ENCODE measurements around the gene ZNF414. TPM values are rescaled to one million over a fixed set of nuclear protein-coding genes. Genes with fewer than 3 reads are reported as not detected.
A peak's percentile ranks its signal among the peaks of the same experiment; 100 is the strongest.

The ZNF414 gene
- total and polyA plus RNA-seq, 2 experiments from 2014 or later: 50.7 to 64.2 TPM

GRCh38 chr19:8486661-8487136 lies 27.3 kb downstream of the ZNF414 start:
- H3K27ac ChIP-seq: no peak overlapping the region
- H3K36me3 ChIP-seq: peaks cover 48% of the 10 kb centered on the region
- no peaks in the 10 kb centered on the region for H3K27me3 ChIP-seq

GRCh38 chr19:8485561-8486371 lies 28.2 kb downstream of the ZNF414 start:
- TF ChIP-seq CTCF (IDR thresholded peaks at IDR 0.05; ENCODE audit: low read depth, low read length): no peak
- peaks cover 48% of the 10 kb centered on the region for H3K36me3 ChIP-seq
- H3K27me3 ChIP-seq: no peaks in the 10 kb centered on the region
- no peak overlapping the region for H3K4me3 ChIP-seq
- no peak overlapping the region for H3K27ac ChIP-seq
- H3K4me1 ChIP-seq (ENCODE audit: low read depth): no peaks in the 10 kb centered on the region
- H3K9me3 ChIP-seq (ENCODE audit: low read depth): no peaks in the 10 kb centered on the region
- no peak for DNase-seq (ENCODE audit: low read depth in 1 of 2, low spot score in 1 of 2)

More at GRCh38 chr19:8486661-8487136, 27.3 kb downstream of the ZNF414 start:
- DNase-seq (ENCODE audit: low read depth in 1 of 2, low spot score in 1 of 2): no peak
- H3K9me3 ChIP-seq (ENCODE audit: low read depth): no peaks in the 10 kb centered on the region
- H3K4me3 ChIP-seq: no peak overlapping the region
- no peak for TF ChIP-seq CTCF (IDR thresholded peaks at IDR 0.05; ENCODE audit: low read depth, low read length)
- no peaks in the 10 kb centered on the region for H3K4me1 ChIP-seq (ENCODE audit: low read depth)

GRCh38 chr19:8484331-8484894 lies 29.6 kb downstream of the ZNF414 start:
- Histone ChIP-seq H3K4me3 (no peak overlapping the region), H3K27ac (no peak overlapping the region), H3K4me1 (ENCODE audit: low read depth) (no peaks in the 10 kb centered on the region), H3K36me3 (peaks cover 48% of the 10 kb centered on the region), H3K27me3 (no peaks in the 10 kb centered on the region), H3K9me3 (ENCODE audit: low read depth) (no peaks in the 10 kb centered on the region)
- no peak for TF ChIP-seq CTCF (IDR thresholded peaks at IDR 0.05; ENCODE audit: low read depth, low read length)
- DNase-seq (ENCODE audit: low read depth in 1 of 2, low spot score in 1 of 2): no peak

GRCh38 chr19:8483165-8483564 lies 30.8 kb downstream of the ZNF414 start:
- Histone ChIP-seq H3K27me3 (no peaks in the 10 kb centered on the region), H3K27ac (no peak overlapping the region), H3K36me3 (peaks cover 38% of the 10 kb centered on the region), H3K9me3 (ENCODE audit: low read depth) (no peaks in the 10 kb centered on the region), H3K4me1 (ENCODE audit: low read depth) (no peaks in the 10 kb centered on the region), H3K4me3 (no peak overlapping the region)
- no peak for DNase-seq (ENCODE audit: low read depth in 1 of 2, low spot score in 1 of 2)
- TF ChIP-seq CTCF (IDR thresholded peaks at IDR 0.05; ENCODE audit: low read depth, low read length): no peak

GRCh38 chr19:8482696-8483095 lies 31.3 kb downstream of the ZNF414 start:
- TF ChIP-seq CTCF (IDR thresholded peaks at IDR 0.05; ENCODE audit: low read depth, low read length): no peak
- peaks cover 34% of the 10 kb centered on the region for H3K36me3 ChIP-seq
- H3K27ac ChIP-seq: peak overlapping the region; percentile 43
- no peaks in the 10 kb centered on the region for H3K9me3 ChIP-seq (ENCODE audit: low read depth)
- DNase-seq (ENCODE audit: low read depth in 1 of 2, low spot score in 1 of 2): no peak
- H3K4me3 ChIP-seq: no peak overlapping the region
- no peaks in the 10 kb centered on the region for H3K4me1 ChIP-seq (ENCODE audit: low read depth)
- H3K27me3 ChIP-seq: no peaks in the 10 kb centered on the region
